Nephron progenitor cell (in vitro differentiated cells): Measurements from ENCODE around the gene GALT.

ENCODE experiments used
- DNase-seq: peaks from one replicate; pipeline ENCODE4 v3.0.0; 2021
- H3K27ac Mint-ChIP-seq: 2 replicates; pipeline ENCODE4 v1.8.0; 2021; ENCODE audit warnings: mild to moderate bottlenecking, moderate library complexity, mixed read lengths
- H3K27me3 Mint-ChIP-seq: 2 replicates; pipeline ENCODE4 v1.8.0; 2021; ENCODE audit warnings: mild to moderate bottlenecking, low read depth, mixed read lengths; ENCODE audit not compliant: poor library complexity
- H3K36me3 Mint-ChIP-seq: 2 replicates; pipeline ENCODE4 v1.8.0; 2021; ENCODE audit warnings: low read depth, mixed read lengths
- H3K4me1 Mint-ChIP-seq: 2 replicates; pipeline ENCODE4 v1.8.0; 2021; ENCODE audit warnings: mixed read lengths
- H3K4me3 Mint-ChIP-seq: 2 replicates; pipeline ENCODE4 v1.8.0; 2021; ENCODE audit warnings: mild to moderate bottlenecking, moderate library complexity, mixed read lengths
- H3K9me3 Mint-ChIP-seq: 2 replicates; pipeline ENCODE4 v1.8.0; 2021; ENCODE audit warnings: mild to moderate bottlenecking, moderate library complexity, mixed read lengths
- CTCF ChIP-seq: fragments of 200-600 bp; sonication (generic); IDR thresholded peaks from 2 replicates; pipeline ENCODE4 v1.5.0; 2021; ENCODE audit warnings: antibody characterized with exemption

Gene GALT

GRCh38 chr9:34646211-34647083 is at the start of gene GALT:
Gene GALT (plus strand): TSS chr9:34646675. CDS start chr9:34646705, 30 bp downstream.
- Mint-ChIP-seq H3K27ac (peak within 1 kb of the TSS; percentile 87), H3K4me1 (peaks cover 59% of the 10 kb centered on the region), H3K4me3 (peak within 1 kb of the TSS; percentile 94), H3K9me3 (no peaks in the 10 kb centered on the region), H3K36me3 (peaks cover 24% of the 10 kb centered on the region), H3K27me3 (peaks cover 6% of the 10 kb centered on the region)
- peak; percentile 96 for DNase-seq
- no peak for TF ChIP-seq CTCF

GRCh38 chr9:34599546-34599945 is 46.9 kb upstream of the GALT start:
- Mint-ChIP-seq H3K27me3 (peaks cover 19% of the 10 kb centered on the region), H3K36me3 (no peaks in the 10 kb centered on the region), H3K4me1 (peaks cover 50% of the 10 kb centered on the region), H3K4me3 (no peak overlapping the region), H3K27ac (no peak overlapping the region), H3K9me3 (no peaks in the 10 kb centered on the region)
- DNase-seq: no peak
- TF ChIP-seq CTCF: no peak

- Mint-ChIP-seq H3K9me3 (no peaks in the 10 kb centered on the region), H3K4me1 (peaks cover 39% of the 10 kb centered on the region), H3K27me3 (peaks cover 23% of the 10 kb centered on the region), H3K36me3 (no peaks in the 10 kb centered on the region), H3K27ac (no peak overlapping the region), H3K4me3 (no peak overlapping the region)
- no peak for TF ChIP-seq CTCF
- DNase-seq: no peak
These were observed 45.6 kb upstream of the GALT start for GRCh38 chr9:34600908-34601307.

- Mint-ChIP-seq H3K27ac (peak overlapping the region; percentile 5), H3K4me3 (no peak overlapping the region)
These were observed 44.4 kb upstream of the GALT start for GRCh38 chr9:34601937-34602573.

GRCh38 chr9:34603610-34604231 is 42.8 kb upstream of the GALT start:
- DNase-seq: peak; percentile 95
- H3K27ac Mint-ChIP-seq: no peak overlapping the region
- H3K4me1 Mint-ChIP-seq: peaks cover 20% of the 10 kb centered on the region
- no peaks in the 10 kb centered on the region for H3K9me3 Mint-ChIP-seq
- H3K36me3 Mint-ChIP-seq: no peaks in the 10 kb centered on the region
- TF ChIP-seq CTCF: peak; percentile 93
- H3K27me3 Mint-ChIP-seq: peaks cover 18% of the 10 kb centered on the region
- no peak overlapping the region for H3K4me3 Mint-ChIP-seq

More at GRCh38 chr9:34601937-34602573, 44.4 kb upstream of the GALT start:
- Mint-ChIP-seq H3K4me1 (peaks cover 30% of the 10 kb centered on the region), H3K27me3 (peaks cover 18% of the 10 kb centered on the region), H3K36me3 (no peaks in the 10 kb centered on the region), H3K9me3 (no peaks in the 10 kb centered on the region)
- TF ChIP-seq CTCF: no peak
- DNase-seq: no peak
